Erythroblast (primary cell): ENCODE results near the gene HIBADH.

ENCODE experiments used
- GATA1 ChIP-seq: IDR thresholded peaks from 2 replicates; pipeline ENCODE4 v1.6.1; 2011; ENCODE audit warnings: low read depth, mild to moderate bottlenecking, control low read depth, low read length, moderate library complexity
- POLR2A ChIP-seq: IDR thresholded peaks from 2 replicates; pipeline ENCODE4 v1.6.1; 2011; ENCODE audit warnings: mild to moderate bottlenecking, low read length

GRCh38 chr7:27551803-27552400 lies 110.8 kb downstream of the HIBADH start:
- TF ChIP-seq POLR2A (no peak), GATA1 (no peak)
